GM19328 (cell line): Measurements from ENCODE around the gene PPP6C.
A peak's percentile ranks its signal among the peaks of the same experiment; 100 is the strongest.
"Not testable (repeated sequence)": the region's sequence is repeated elsewhere in the genome, so short reads cannot be mapped to it uniquely, and the experiment has no call there.

Experiments used
- ATAC-seq: cut with Tn5 transposase; IDR thresholded peaks from one replicate; pipeline ENCODE4 v1.9.1; 2021; ENCODE audit warnings: mild to moderate bottlenecking, moderate library complexity; ENCODE audit not compliant: unreplicated experiment

The PPP6C gene

GRCh38 chr9:125142560-125143376 lies 46.8 kb downstream of the PPP6C start:
- ATAC-seq: peak; percentile 2

GRCh38 chr9:125141751-125142150 lies 47.9 kb downstream of the PPP6C start:
- ATAC-seq: no peak

GRCh38 chr9:125141251-125141650 lies 48.4 kb downstream of the PPP6C start:
- ATAC-seq: no peak

GRCh38 chr9:125140576-125140975 lies 49.0 kb downstream of the PPP6C start:
- no peak for ATAC-seq

GRCh38 chr9:125137200-125137599 lies 52.4 kb downstream of the PPP6C start:
- no peak for ATAC-seq

GRCh38 chr9:125134976-125135375 lies 54.6 kb downstream of the PPP6C start:
- no peak for ATAC-seq

GRCh38 chr9:125133403-125134329 lies 55.9 kb downstream of the PPP6C start:
- no peak for ATAC-seq

- ATAC-seq: no peak
Measured at GRCh38 chr9:125131778-125132177, 57.8 kb downstream of the PPP6C start.

- peak; percentile 94 for ATAC-seq
Measured at GRCh38 chr9:125126019-125126746, 63.4 kb downstream of the PPP6C start.

- no peak for ATAC-seq
Measured at GRCh38 chr9:125125523-125125922, 64.1 kb downstream of the PPP6C start.

- ATAC-seq: no peak
Measured at GRCh38 chr9:125121146-125121545, 68.5 kb downstream of the PPP6C start.

GRCh38 chr9:125119643-125120286 lies 69.8 kb downstream of the PPP6C start:
- no peak for ATAC-seq

GRCh38 chr9:125118696-125119095 lies 70.9 kb downstream of the PPP6C start:
- not testable (repeated sequence) for ATAC-seq

GRCh38 chr9:125114503-125114902 lies 75.1 kb downstream of the PPP6C start:
- ATAC-seq: not testable (repeated sequence)

- no peak for ATAC-seq
Measured at GRCh38 chr9:125110464-125110863, 79.1 kb downstream of the PPP6C start.

- ATAC-seq: not testable (repeated sequence)
Measured at GRCh38 chr9:125108541-125108940, 81.1 kb downstream of the PPP6C start.

GRCh38 chr9:125106285-125106893 lies 83.2 kb downstream of the PPP6C start:
- no peak for ATAC-seq

- ATAC-seq: no peak
Measured at GRCh38 chr9:125103770-125104460, 85.7 kb downstream of the PPP6C start.

- ATAC-seq: no peak
Measured at GRCh38 chr9:125103021-125103420, 86.6 kb downstream of the PPP6C start.

- ATAC-seq: no peak
Measured at GRCh38 chr9:125100822-125101221, 88.8 kb downstream of the PPP6C start.
